H9 (cell line): Measurements from ENCODE around the gene KLHDC8A. TPM values are rescaled to one million over a fixed set of nuclear protein-coding genes. Genes with fewer than 3 reads are reported as not detected.

Source experiments
- DNase-seq: peaks from one replicate; pipeline ENCODE4 v3.0.0-alpha.2; 2017
- H2AFZ ChIP-seq: one replicate; pipeline ENCODE4 v1.6.1; 2013; ENCODE audit warnings: mild to moderate bottlenecking, low read length, control low read depth, moderate library complexity
- H2AK5ac ChIP-seq: 2 replicates; pipeline ENCODE4 v1.6.1; 2013; ENCODE audit warnings: low read length, control low read depth, mixed read lengths; ENCODE audit not compliant: insufficient read length
- H2BK120ac ChIP-seq: one replicate; pipeline ENCODE4 v1.6.1; 2013; ENCODE audit warnings: low read depth, mild to moderate bottlenecking, low read length, control low read depth, inconsistent platforms; ENCODE audit not compliant: poor library complexity, severe bottlenecking
- H2BK12ac ChIP-seq: 2 replicates; pipeline ENCODE4 v1.6.1; 2013; ENCODE audit warnings: low read length, control low read depth, mixed read lengths, low read depth; ENCODE audit not compliant: insufficient read length
- H2BK15ac ChIP-seq: 2 replicates; pipeline ENCODE4 v1.6.1; 2013; ENCODE audit warnings: low read depth, low read length, control low read depth
- H2BK20ac ChIP-seq: one replicate; pipeline ENCODE4 v1.6.1; 2013; ENCODE audit warnings: low read depth, mild to moderate bottlenecking, low read length, control low read depth, inconsistent platforms; ENCODE audit not compliant: poor library complexity, severe bottlenecking
- H2BK5ac ChIP-seq: 2 replicates; pipeline ENCODE4 v1.6.1; 2013; ENCODE audit warnings: low read length, control low read depth, mixed read lengths; ENCODE audit not compliant: insufficient read length
- H3K14ac ChIP-seq: 2 replicates; pipeline ENCODE4 v1.6.1; 2013; ENCODE audit warnings: low read length, control low read depth; ENCODE audit not compliant: insufficient read depth
- H3K18ac ChIP-seq: 2 replicates; pipeline ENCODE4 v1.6.1; 2013; ENCODE audit warnings: low read depth, mild to moderate bottlenecking, mixed read lengths, low read length, control low read depth; ENCODE audit not compliant: insufficient read length
- H3K23ac ChIP-seq: 2 replicates; pipeline ENCODE4 v1.6.1; 2013; ENCODE audit warnings: low read length, control low read depth, mixed read lengths, low read depth; ENCODE audit not compliant: insufficient read length
- H3K23me2 ChIP-seq: 2 replicates; pipeline ENCODE4 v1.6.1; 2013; ENCODE audit warnings: low read depth, mild to moderate bottlenecking, mixed read lengths, low read length, control low read depth; ENCODE audit not compliant: insufficient read length, poor library complexity, severe bottlenecking
- H3K27ac ChIP-seq: 2 replicates; pipeline ENCODE4 v1.5.1; 2013; ENCODE audit warnings: low read length, control low read depth, mixed read lengths, low read depth; ENCODE audit not compliant: insufficient read length
- H3K27me3 ChIP-seq: 2 replicates; pipeline ENCODE4 v1.6.1; 2013; ENCODE audit warnings: low read length, control low read depth, inconsistent platforms; ENCODE audit not compliant: insufficient read depth
- H3K4ac ChIP-seq: 2 replicates; pipeline ENCODE4 v1.6.1; 2013; ENCODE audit warnings: low read depth, mild to moderate bottlenecking, control low read depth, inconsistent platforms, low read length, moderate library complexity
- H3K4me1 ChIP-seq: 2 replicates; pipeline ENCODE4 v1.6.1; 2013; ENCODE audit warnings: low read length, control low read depth, inconsistent platforms; ENCODE audit not compliant: insufficient read depth
- H3K4me2 ChIP-seq: 2 replicates; pipeline ENCODE4 v1.6.1; 2013; ENCODE audit warnings: low read length, control low read depth, mixed read lengths; ENCODE audit not compliant: insufficient read length, insufficient read depth
- H3K56ac ChIP-seq: 2 replicates; pipeline ENCODE4 v1.6.1; 2013; ENCODE audit warnings: low read depth, mild to moderate bottlenecking, mixed read lengths, low read length, control low read depth; ENCODE audit not compliant: insufficient read length
- H3K79me1 ChIP-seq: 2 replicates; pipeline ENCODE4 v1.6.1; 2013; ENCODE audit warnings: low read depth, mild to moderate bottlenecking, moderate library complexity, low read length, control low read depth, inconsistent platforms; ENCODE audit not compliant: insufficient read depth, poor library complexity, severe bottlenecking
- H3K79me2 ChIP-seq: 2 replicates; pipeline ENCODE4 v1.6.1; 2013; ENCODE audit warnings: low read length, control low read depth, inconsistent platforms; ENCODE audit not compliant: insufficient read depth
- H3K9ac ChIP-seq: 2 replicates; pipeline ENCODE4 v1.6.1; 2013; ENCODE audit warnings: low read length, control low read depth, mixed read lengths; ENCODE audit not compliant: insufficient read length; ENCODE audit errors: extremely low read depth
- H3K9me3 ChIP-seq: one replicate; pipeline ENCODE4 v1.6.1; 2013; ENCODE audit warnings: low read depth, low read length, inconsistent platforms; ENCODE audit not compliant: control insufficient read depth
- H3T11ph ChIP-seq: one replicate; pipeline ENCODE4 v1.6.1; 2013; ENCODE audit warnings: mild to moderate bottlenecking, low read length, control low read depth, inconsistent platforms
- H4K20me1 ChIP-seq: one replicate; pipeline ENCODE4 v1.6.1; 2013; ENCODE audit not compliant: control insufficient read depth, insufficient read length, insufficient read depth
- H4K5ac ChIP-seq: 2 replicates; pipeline ENCODE4 v1.6.1; 2013; ENCODE audit warnings: low read depth, mild to moderate bottlenecking, mixed read lengths, low read length, control low read depth; ENCODE audit not compliant: insufficient read length
- H4K8ac ChIP-seq: replicated peaks from 2 replicates; pipeline ENCODE4 v1.6.1; 2013; ENCODE audit warnings: low read length, control low read depth, mixed read lengths, low read depth; ENCODE audit not compliant: insufficient read length
- H4K91ac ChIP-seq: 2 replicates; pipeline ENCODE4 v1.6.1; 2013; ENCODE audit warnings: low read depth, mild to moderate bottlenecking, moderate library complexity, mixed read lengths, low read length, control low read depth; ENCODE audit not compliant: insufficient read length
- H3K27ac Mint-ChIP-seq, 3 experiments: 2 replicates in 2 of 3; 3 replicates in 1 of 3; pipeline ENCODE4 v1.8.0; 2020 to 2021; ENCODE audit warnings: mixed read lengths in 3 of 3, mild to moderate bottlenecking in 1 of 3, moderate library complexity in 1 of 3
- H3K27me3 Mint-ChIP-seq: 2 replicates; pipeline ENCODE4 v1.8.0; 2021; ENCODE audit warnings: low read depth, mild to moderate bottlenecking, moderate library complexity, mixed read lengths
- H3K36me3 Mint-ChIP-seq, 3 experiments: 2 replicates in 2 of 3; 3 replicates in 1 of 3; pipeline ENCODE4 v1.8.0; 2020 to 2021; ENCODE audit warnings: low read depth in 3 of 3, mixed read lengths in 3 of 3; ENCODE audit not compliant: insufficient read depth in 1 of 3
- H3K4me1 Mint-ChIP-seq, 2 experiments: 2 replicates each; pipeline ENCODE4 v1.8.0; 2020; ENCODE audit warnings: mixed read lengths in 2 of 2
- H3K4me3 Mint-ChIP-seq, 2 experiments: 2 replicates in 1 of 2; 3 replicates in 1 of 2; pipeline ENCODE4 v1.8.0; 2020 to 2021; ENCODE audit warnings: mild to moderate bottlenecking in 2 of 2, mixed read lengths in 2 of 2, moderate library complexity in 1 of 2
- H3K9me3 Mint-ChIP-seq, 2 experiments: 2 replicates in 1 of 2; 3 replicates in 1 of 2; pipeline ENCODE4 v1.8.0; 2020; ENCODE audit warnings: mild to moderate bottlenecking in 2 of 2, mixed read lengths in 2 of 2, moderate library complexity in 1 of 2
- CTCF ChIP-seq: fragments of 200-600 bp; sonication (generic); conservative IDR thresholded peaks from 3 replicates; pipeline ENCODE4 v1.8.0; 2021; ENCODE audit warnings: antibody characterized with exemption, mild to moderate bottlenecking
- total RNA-seq: library from RNA; stranded (reverse); gene quantifications from 2 replicates; pipeline ENCODE4 v1.2.1, GENCODE V29; 2021

The KLHDC8A gene
- total RNA-seq, 1 experiment from 2014 or later = 0.96 TPM

DNA sequence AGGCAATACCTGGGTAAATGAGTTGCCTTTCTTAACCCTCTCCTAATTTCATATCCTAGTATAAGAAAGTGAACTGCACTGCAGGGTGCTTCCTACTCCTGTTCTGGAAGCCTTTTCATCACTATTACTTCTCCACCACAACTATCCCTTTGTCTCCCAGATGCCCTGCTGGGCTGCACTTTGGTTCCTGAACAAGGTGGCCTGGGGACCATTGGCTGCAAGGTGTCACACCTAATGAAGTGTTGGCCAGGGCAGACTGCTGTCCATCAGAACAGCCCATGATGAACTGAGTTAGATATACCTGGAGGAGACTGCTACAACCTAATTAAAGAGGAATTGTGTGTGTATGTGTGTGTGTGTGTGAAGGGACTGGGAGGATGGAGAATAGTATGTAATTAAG, 1.9 kb upstream of the KLHDC8A start:
- Histone ChIP-seq H3K9ac (no peak overlapping the region), H3K23ac (no peak overlapping the region), H2AFZ (no peak overlapping the region), H3K14ac (no peak overlapping the region), H2AK5ac (no peak overlapping the region), H3K4me2 (no peak overlapping the region), H2BK5ac (no peak overlapping the region), H4K20me1 (no peaks in the 10 kb centered on the region), H3K23me2 (no peaks in the 10 kb centered on the region), H4K5ac (no peak overlapping the region), H3K56ac (no peak overlapping the region), H2BK120ac (no peak overlapping the region), H3K27ac (no peak overlapping the region), H2BK12ac (no peak overlapping the region), H3K27me3 (no peaks in the 10 kb centered on the region), H3T11ph (no peak overlapping the region), H3K9me3 (no peaks in the 10 kb centered on the region), H3K4ac (no peak overlapping the region), H3K79me1 (no peaks in the 10 kb centered on the region), H3K18ac (no peak overlapping the region), H3K79me2 (no peaks in the 10 kb centered on the region), H4K8ac (no peak overlapping the region), H2BK20ac (no peak overlapping the region), H3K4me1 (peaks cover 10% of the 10 kb centered on the region; the same call in 1 of the 2 replicates), H2BK15ac (no peak overlapping the region), H4K91ac (no peak overlapping the region)
- no peak overlapping the region for H3K27ac Mint-ChIP-seq
- H3K27me3 Mint-ChIP-seq = peaks cover 3% of the 10 kb centered on the region
- peaks cover 54 to 59% of the 10 kb centered on the region in 2 experiments for H3K4me1 Mint-ChIP-seq
- TF ChIP-seq CTCF = no peak
- no peaks in the 10 kb centered on the region; a peak in 1 of 7 replicates for H3K36me3 Mint-ChIP-seq
- no peaks in the 10 kb centered on the region for H3K9me3 Mint-ChIP-seq
- no peak overlapping the region for H3K4me3 Mint-ChIP-seq
- DNase-seq = no peak
